ENCODE results near the gene TMEM132D. TPM values are rescaled to one million over a fixed set of nuclear protein-coding genes. Genes with fewer than 3 reads are reported as not detected.

TMEM132D gene
- total RNA-seq, 1 donor from 2014 or later: not detected

DNA sequence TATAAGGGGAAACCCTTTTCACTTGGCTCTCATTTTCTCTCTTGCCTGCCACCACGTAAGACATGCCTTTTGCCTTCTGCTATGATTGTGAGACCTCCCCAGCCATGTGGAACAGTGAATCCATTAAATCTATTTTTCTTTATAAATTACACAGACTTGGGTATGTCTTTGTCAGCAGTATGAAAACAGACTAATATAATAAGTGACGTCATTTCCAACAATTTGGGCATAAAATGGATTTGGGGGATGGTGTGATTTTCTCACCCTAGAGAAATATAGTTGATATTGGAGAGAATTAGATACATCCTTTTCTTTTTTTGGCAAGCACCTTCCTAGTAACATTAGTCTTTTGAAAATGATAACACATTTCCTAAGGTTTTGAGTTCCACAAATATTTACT is 490.5 kb downstream of the TMEM132D start:
- DNase-seq: no peak

DNA sequence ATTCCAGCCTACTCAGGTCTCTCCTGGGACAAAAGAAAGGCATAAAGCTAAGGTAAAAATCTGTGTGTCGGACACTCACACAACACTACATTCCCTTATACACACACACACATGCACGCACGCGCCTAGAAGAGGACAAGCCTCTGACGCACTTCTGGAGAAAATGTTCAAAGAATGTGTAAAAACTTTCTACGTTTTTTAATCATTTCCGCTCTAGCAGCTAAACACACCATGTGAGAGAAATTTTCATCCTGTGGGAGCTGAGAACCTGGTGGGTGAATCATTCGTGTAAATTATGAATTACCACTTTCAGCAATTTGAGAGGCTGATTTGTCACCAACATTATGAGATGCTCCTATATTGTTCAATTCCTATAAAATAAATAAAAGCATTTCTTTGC is 494.5 kb downstream of the TMEM132D start:
- DNase-seq: no peak

DNA sequence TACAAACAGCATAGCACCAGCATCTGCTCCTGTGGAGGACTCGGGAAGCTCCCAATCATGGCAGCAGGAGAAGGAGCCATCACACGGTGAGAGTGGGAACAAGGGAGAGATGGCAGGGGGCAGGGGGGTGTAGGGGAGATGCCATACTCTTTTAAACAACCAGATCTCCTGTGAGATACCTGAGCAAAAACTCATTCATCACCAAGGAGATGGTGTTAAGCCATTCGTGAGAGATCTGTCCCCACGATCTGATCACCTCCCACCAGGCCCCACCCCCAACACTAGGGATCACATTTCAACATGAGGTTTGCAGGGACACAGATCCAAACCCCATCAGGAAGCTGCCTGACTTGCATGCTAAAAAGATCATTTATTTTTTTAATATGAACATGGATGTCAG is 499.3 kb downstream of the TMEM132D start:
- DNase-seq: no peak

DNA sequence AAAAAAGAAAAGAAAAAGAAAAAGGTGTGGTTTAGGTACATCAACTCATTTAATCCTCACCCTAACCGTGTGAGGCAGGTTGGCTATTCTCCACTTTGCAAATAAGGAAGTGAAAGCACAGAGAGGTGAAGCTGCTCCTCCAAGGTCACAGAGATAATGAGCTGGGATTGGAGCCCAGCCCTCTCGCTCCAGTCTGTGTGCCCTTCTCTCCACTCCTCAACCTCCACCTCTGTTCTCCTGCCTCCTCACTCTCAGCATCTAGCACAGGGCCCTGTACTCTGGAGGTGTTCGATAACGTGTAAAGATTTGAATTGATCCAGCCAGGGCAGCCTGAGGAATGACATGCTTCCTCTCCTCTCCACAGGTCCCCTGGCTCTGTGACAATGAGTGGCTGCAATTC is 502.3 kb downstream of the TMEM132D start:
- no peak for DNase-seq

DNA sequence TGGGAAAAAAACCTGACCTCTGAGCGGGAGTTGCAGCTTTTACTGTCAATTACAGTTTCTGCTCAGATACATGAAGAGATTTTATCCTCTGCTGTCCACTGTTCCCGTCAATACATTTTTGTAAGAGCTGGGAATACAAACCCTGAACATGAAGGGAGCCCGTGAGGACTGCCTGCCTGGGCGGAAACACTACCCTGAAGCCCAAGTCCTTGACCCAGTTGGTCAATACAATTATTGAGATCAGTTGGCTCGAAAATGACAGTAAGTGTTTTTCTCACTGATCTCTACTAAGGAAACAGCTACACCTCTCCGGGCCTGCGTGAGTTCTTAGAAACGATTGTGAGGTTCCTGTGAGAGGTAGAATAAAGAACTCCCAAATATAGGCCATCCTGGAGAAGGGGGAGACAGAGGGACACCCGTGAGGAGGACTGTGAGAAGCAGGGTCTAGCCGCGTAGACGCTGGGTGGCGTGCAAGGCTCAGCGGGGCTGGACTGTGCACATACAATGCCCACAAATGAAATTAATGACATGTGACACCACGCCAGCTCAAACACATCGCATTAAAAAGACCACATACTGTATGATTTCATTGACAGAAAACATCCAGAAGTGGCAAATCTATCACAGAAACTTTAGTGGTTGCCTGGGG is 509.5 kb downstream of the TMEM132D start:
- no peak for DNase-seq

DNA sequence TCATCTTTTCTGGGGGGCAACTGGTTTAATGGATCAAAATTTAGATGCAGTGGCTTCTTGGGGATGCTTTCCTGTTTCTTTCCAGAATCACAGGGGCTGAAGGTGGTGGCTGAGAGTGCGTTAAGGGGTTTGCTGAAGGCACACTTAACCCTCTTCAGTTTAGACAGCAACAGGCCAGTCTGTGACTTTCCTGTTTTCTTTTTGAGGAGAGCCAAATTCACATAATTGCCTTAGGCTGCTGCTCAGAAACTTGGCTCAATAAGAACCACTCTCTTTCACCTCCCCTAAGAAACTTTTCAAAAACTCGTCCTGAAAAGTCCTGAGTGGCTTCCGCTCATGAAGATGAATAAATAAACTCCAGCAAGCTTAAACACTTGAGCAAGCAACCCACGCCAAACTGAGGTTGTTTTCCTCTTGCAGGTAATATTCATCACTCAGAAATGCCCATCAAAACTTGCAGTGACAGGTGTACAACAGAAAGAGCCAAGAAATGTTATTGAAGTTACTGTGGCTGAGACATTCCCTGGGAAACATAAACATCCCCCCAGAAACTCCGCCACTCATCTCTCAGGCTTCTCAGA is 510.4 kb downstream of the TMEM132D start:
- no peak for DNase-seq

DNA sequence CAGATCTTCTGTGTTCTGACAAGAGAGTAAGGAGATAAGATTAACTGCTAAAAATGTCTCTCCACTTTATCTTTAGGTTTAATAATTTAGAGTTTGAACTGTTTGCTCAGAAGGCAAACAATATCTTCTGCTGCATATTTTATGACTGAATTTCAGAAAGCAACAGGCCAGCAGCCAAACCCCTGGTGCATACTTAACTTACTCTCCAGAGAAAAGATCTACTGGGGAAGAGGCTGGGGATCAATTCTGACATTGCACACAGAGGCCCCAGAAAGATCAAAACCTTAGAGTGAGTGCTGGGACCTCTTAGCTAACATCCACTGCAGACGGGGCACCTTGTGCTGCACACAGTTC is 518.2 kb downstream of the TMEM132D start:
- no peak for DNase-seq

DNA sequence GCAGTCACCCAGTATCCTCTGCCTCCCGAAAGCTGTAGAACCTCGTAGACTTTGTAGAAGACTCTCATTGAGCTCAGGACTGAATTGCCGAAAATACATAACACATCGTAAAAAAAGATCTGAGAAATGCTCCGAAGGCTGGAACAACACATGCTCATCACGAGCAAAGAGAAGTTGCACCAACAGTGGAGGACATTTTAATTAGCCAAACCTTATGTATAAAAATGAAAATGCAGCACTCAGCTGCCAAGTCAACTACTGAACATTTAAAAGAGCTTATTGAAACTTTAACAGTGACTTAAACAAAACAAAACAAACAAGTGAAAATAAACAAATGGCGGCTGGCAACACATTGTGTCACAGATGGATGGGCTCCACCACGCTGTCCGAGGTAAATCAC is 519.9 kb downstream of the TMEM132D start:
- no peak for DNase-seq

DNA sequence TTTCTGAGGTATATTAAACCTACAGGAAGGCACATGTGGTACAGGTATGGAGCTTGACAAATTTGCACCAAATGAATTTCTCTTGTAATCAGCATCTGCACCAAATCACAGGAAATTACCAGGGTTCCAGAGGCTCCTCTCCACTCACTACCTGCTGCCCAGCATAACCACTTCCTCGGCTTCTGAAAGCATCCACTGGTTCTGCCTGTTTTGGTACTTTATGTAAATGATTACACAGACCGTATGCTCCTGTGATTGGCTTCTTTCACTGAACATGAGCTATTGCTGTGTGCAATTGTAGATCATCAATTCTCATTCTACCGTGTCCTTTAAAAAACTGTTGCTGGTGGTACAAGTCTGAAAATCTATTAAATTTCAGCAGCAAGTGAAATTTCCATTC is 522.1 kb downstream of the TMEM132D start:
- no peak for DNase-seq

DNA sequence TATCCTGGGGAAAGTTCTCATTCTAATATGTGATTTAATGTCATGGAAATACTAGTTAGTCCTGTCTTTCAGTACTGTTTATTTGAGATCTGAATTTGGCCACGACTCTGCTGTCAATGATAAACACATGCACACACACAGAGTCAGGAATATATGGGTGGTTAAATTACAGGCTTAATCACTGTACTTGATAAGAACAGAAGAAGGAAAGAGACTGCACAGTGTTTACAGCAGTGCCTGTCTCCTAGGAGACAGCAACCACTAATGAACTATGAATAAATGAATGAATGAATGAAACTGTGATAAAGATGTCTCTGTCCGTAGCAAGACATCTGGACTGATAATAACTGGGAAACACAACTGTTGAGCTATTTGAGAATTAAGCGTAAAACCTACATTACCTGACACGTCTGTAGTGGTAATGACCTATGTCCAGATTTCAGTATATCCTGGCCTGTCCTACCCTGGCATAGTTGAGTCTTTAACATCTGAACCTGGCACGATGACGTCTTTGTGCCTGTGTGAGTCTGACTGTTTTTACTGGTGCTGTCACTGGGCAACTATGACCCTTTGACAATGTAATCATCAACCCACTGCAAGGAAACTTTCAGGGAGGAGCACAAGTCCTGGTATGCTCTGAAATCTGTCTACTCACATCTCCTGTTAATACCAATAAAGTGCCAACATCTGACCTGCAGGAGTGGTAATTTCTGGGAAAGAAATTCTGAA is 524.6 kb downstream of the TMEM132D start:
- no peak for DNase-seq

DNA sequence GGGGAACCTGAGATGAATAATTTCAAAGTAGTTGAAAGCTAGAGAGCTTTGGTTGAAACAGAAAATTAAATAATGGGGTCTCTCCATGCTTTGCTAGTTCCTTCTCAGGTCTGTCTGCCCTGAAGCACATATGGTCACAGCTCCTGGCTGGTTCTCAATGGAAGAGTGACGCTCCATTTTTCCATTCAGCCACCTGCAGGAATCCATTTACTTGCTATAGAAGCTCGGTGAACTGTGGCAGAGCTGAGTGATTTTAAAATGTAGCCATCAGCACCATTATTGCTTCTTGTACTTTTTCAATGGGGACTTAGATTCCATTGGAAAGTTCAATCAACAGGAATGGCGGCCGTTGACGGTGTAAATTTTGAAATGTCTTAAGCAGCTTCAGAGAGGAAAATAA is 525.3 kb downstream of the TMEM132D start:
- DNase-seq: no peak

DNA sequence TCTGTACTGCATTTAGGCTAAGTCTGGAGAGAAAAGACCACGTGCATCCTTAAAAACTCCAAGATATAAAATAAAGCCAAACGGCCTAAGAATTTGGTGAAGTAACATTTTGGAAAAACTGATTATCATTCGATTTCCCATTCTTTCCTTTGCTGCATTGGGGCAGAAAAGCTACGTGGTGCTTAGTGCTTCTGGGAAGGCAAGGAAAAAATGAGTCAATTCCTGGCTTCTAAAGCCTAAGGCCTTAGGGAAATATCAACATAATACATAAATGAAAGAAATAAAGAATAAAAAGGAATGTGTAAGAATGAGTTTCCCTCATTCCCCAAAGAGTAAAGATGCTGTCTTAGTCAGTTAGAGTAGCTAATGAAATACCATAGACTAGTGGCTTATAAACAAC is 530.1 kb downstream of the TMEM132D start:
- no peak for DNase-seq

DNA sequence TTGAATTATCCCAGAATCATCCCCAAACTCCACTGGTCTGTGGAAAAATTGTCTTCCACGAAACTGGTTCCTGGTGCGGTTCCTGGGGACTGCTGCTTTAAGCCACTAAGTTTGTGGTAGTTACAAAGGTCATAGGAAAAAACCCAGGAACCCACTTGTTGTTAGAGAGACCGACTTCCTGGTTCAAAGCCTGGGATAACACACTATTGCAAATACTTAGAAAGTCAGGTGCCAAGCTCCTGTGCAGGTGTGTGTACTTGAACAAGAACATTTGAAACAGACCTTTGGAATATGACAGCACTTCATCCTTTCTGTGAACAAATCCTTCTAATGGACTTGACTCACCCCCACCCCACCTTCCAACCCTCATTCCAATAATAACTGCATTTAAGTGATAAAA is 530.9 kb downstream of the TMEM132D start:
- DNase-seq: no peak

DNA sequence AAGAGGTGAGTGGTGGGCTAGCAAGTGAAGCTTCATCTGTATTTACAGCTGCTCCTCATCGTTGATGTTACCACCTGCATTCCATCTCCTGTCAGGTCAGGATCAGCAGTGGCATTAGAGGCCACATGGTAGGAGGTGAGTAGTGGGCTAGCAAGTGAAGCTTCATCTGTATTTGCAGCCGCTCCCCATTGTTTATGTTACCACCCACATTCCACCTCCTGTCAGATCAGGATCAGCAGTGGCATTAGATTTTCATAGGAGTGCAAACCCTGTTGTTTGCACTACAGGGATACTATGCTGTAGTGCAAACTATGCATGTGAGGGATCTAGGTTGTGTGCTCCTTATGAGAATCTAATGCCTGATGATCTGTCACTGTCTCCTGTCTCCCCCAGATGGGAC is 531.5 kb downstream of the TMEM132D start:
- no peak for DNase-seq

DNA sequence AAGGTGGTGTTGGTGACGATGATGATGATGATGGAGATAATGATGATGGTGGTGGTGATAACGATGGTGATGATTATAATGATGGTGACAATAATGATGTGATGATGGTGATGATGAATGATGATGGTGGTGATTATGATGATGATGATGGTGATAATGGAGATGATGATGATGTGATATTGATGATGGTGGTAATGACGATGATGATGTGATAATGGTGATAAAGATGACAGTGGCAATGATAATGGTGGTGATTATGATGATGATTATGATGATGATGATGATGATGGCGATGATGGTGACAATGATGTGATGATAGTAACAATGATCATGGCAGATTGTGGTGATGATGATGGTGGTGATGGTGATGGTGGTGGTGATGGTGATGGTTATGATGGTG is 532.6 kb downstream of the TMEM132D start:
- DNase-seq: no peak

DNA sequence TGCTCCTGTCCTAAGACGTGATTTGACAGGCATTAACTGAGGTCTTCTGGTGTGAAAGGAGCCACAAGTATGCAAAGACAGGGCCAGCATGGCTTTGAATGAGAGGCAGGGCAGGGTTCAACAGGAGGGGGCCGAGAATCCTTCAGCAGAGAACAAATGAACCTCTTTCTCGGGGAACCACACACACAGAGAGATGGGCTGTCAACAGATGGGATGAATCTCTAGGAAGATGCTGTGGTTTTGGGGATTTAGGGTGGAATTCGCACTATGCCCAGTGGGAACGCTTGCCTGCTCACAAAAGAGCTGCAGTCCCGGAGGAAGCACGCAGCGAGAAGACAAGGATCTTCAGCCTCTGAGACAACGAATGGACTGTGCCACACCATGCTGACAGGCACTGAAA is 537.2 kb downstream of the TMEM132D start:
- DNase-seq: no peak

DNA sequence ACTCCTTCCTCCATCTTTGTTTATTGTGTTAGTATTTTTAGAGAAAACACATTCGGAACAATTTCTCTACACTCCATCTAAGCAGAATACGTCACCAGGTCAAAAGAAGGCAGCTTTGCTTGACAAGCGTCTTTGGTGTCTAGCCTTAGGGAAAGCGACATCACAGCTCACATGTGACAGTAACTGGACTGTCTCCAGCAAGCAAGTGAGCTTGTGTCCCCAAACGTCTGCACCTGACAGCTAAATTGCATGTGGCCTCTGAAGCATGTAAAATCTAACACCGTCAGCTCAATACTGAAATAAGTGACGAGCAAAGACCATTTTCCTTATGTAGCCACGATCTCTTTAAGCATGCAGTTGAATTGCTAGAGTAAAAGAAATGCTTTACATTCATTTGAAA is 540.8 kb downstream of the TMEM132D start:
- no peak for DNase-seq

DNA sequence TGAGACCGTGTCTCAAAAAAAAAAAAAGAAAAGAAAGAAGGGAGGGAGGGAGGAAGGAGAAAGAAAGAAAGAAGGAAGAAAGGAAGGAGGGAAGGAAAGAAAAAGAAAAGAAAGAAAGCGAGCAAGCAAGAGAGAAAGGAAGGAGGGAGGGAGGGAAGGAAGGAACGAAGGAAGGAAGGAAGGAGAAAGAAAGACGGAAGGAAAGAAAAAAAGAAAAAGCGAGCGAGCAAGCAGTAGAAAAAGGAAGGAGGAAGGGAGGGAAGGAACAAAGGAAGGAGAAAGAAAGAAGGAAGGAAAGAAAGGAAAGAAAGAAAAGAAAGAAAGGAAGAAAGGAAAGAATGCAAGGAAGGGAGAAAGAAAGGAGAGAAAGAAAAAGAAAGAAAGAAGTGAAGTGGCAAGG is 546.6 kb downstream of the TMEM132D start:
- DNase-seq: no peak

DNA sequence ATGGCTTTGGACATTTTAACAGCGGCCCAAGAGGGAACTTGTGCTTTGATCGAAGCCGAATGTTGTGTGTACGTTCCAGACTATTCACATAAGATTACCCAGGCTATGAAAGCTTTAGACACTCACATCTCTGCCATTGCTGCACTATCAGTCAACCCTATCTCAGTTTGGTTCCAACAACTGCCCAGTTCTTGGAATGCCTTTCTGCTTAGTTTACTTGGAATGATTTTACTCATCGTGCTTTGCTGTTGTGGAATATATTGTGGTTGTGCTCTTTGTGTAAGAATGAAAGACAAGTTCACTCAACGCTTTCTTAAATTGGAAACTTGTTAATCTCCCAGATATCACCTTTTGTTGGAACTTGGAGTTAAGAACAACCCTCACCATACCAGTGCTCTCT is 552.3 kb downstream of the TMEM132D start:
- no peak for DNase-seq

DNA sequence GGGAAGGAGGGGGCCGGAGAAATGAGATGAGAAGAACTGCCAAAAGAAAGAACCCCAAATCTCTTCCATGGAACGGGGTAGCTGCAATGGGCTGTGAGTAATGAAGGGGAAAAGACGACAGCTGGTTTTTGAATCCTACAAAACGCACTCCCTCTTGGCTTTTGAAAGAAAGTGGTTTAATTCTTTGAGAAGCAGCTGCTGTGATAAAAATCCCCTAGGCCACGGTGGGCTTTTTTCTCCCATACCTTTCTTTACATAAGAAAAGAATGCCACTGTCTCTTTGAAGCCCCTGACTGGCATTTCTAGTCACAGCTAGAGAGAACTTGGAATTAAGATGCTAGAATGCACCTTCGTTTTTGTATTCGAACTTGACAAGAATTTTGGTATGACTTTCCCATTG is 564.5 kb downstream of the TMEM132D start:
- no peak for DNase-seq

DNA sequence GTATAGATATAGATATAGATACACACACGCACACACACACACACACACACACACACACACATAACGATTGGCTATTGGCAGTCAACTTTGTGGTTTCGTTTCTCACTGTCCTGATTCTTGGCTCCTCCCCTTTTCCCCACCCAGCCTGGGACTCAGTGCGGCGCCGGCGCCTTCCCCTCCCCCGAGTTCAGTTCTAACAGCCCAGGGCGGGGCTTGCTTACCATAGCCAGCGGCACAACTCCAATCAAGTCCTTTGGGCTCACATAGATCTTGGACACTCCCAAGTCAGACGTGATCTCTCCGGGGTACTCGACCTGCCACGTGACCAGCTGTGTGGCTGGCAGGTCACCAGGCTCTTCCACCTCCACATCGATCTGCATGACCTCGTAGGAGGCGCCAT is 566.4 kb downstream of the TMEM132D start:
- DNase-seq: no peak

DNA sequence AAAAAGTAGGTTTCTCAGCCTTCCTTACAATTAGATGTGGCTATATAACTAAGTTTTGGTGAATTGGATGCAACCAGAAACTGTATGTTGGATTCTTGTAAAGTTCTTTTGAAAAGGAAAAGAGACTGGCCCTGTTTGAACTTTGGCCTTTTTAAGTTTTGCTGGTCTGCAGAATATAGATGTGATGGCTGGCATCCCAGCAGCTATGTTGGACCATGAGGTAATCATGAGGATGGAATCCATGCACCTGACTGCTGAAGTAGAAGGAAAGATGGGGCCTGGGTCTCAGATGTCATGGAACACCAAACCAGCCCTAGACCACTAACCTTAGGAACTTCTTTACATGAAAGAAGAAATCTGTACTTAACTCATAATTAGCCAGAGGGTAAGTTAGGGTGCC is 568.1 kb downstream of the TMEM132D start:
- no peak for DNase-seq

DNA sequence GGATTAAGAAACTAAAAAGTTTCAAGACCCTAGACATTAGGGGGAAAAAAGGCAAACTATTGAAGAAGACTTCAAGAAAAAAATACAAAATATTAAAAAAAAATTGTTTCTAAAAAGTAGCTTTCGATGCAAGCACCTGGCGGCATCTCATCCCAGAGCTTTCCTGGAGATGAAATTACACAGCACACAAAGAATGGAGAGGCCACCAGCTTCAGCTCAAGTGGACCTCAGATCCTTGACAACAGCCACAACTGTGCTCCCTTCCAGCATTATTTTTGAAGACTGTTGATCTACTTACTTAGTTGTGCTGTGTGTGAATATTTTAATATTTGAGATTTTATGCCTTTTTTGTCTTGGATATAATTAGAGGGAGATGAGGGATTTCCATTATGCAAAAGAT is 571.5 kb downstream of the TMEM132D start:
- no peak for DNase-seq

DNA sequence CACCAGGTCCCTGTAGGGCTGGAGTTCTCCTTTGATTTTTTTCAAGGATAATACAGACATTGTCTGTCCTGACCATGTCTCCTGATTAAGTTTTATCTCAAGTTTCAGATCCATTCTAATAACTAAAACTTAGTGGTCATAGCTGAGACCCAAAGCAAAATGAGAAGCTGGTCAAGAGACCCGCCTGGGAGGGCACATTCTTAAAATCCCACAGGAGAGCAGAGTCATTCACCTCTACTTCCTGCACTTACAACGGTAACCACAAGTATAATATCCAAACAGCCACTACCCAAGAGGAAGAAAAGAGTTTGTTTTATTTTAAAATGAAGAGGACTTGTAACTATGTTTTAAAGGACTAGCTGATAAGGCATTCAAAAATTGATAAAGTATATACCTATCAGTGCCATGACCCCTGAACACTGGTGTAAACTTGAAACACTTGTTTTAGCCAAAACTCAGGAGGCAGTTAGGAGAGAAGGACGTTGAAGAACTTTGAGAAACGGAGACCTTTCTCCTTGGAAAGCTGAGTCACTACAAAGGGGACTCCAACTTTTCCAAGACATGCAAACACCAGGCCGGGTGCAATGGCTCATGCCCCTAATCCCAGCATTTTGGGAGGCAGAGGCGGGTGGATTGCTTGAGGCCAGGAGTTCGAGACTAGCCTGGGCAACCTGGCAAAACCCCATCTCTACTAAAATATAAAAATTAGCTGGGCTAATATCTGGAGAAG is 572.3 kb downstream of the TMEM132D start:
- DNase-seq: no peak
